ENCODE data around the gene CACNA1S.
A peak's percentile ranks its signal among the peaks of the same experiment; 100 is the strongest.

CACNA1S gene

GRCh38 chr1:201090541-201090940 lies 21.7 kb downstream of the CACNA1S start:
- DNase-seq: no peak

- DNase-seq: no peak
Observed at GRCh38 chr1:201089596-201089995, 22.6 kb downstream of the CACNA1S start.

- no peak for DNase-seq
Observed at GRCh38 chr1:201088901-201089525, 23.2 kb downstream of the CACNA1S start.

GRCh38 chr1:201088395-201088794 lies 23.8 kb downstream of the CACNA1S start:
- no peak for DNase-seq

- peak; percentile 62 for DNase-seq
Observed at GRCh38 chr1:201085902-201086735, 26.1 kb downstream of the CACNA1S start.

GRCh38 chr1:201084295-201084694 lies 27.9 kb downstream of the CACNA1S start:
- no peak for DNase-seq

- no peak for DNase-seq
Observed at GRCh38 chr1:201083741-201084140, 28.5 kb downstream of the CACNA1S start.

- no peak for DNase-seq
Observed at GRCh38 chr1:201080135-201080534, 32.1 kb downstream of the CACNA1S start.

- DNase-seq: no peak
Observed at GRCh38 chr1:201077736-201078135, 34.5 kb downstream of the CACNA1S start.

GRCh38 chr1:201077116-201077515 lies 35.1 kb downstream of the CACNA1S start:
- no peak for DNase-seq

GRCh38 chr1:201076092-201076491 lies 36.1 kb downstream of the CACNA1S start:
- DNase-seq: no peak

- DNase-seq: no peak
Observed at GRCh38 chr1:201074018-201074417, 38.2 kb downstream of the CACNA1S start.

- no peak for DNase-seq
Observed at GRCh38 chr1:201072922-201073321, 39.3 kb downstream of the CACNA1S start.

- no peak for DNase-seq
Observed at GRCh38 chr1:201072149-201072548, 40.1 kb downstream of the CACNA1S start.

- no peak for DNase-seq
Observed at GRCh38 chr1:201069636-201070035, 42.6 kb downstream of the CACNA1S start.

- DNase-seq: no peak
Observed at GRCh38 chr1:201068976-201069375, 43.2 kb downstream of the CACNA1S start.

- no peak for DNase-seq
Observed at GRCh38 chr1:201066986-201067385, 45.2 kb downstream of the CACNA1S start.

GRCh38 chr1:201065686-201066085 lies 46.5 kb downstream of the CACNA1S start:
- no peak for DNase-seq

GRCh38 chr1:201064806-201065205 lies 47.4 kb downstream of the CACNA1S start:
- no peak for DNase-seq

- DNase-seq: no peak
Observed at GRCh38 chr1:201063145-201063544, 49.1 kb downstream of the CACNA1S start.

- no peak for DNase-seq
Observed at GRCh38 chr1:201062511-201063091, 49.6 kb downstream of the CACNA1S start.

- no peak for DNase-seq
Observed at GRCh38 chr1:201061886-201062285, 50.3 kb downstream of the CACNA1S start.

- DNase-seq: no peak
Observed at GRCh38 chr1:201061049-201061448, 51.2 kb downstream of the CACNA1S start.

- no peak for DNase-seq
Observed at GRCh38 chr1:201060586-201060985, 51.6 kb downstream of the CACNA1S start.
